AG08396 (cell line): Measurements from ENCODE around the gene H1-8.
"Not testable (repeated sequence)": the region's sequence is repeated elsewhere in the genome, so short reads cannot be mapped to it uniquely, and the experiment has no call there.

ENCODE experiments used
- DNase-seq: peaks from one replicate; pipeline ENCODE4 v3.0.0; 2012; ENCODE audit warnings: low spot score, mixed read lengths

Gene H1-8, protein sequence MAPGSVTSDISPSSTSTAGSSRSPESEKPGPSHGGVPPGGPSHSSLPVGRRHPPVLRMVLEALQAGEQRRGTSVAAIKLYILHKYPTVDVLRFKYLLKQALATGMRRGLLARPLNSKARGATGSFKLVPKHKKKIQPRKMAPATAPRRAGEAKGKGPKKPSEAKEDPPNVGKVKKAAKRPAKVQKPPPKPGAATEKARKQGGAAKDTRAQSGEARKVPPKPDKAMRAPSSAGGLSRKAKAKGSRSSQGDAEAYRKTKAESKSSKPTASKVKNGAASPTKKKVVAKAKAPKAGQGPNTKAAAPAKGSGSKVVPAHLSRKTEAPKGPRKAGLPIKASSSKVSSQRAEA

DNA sequence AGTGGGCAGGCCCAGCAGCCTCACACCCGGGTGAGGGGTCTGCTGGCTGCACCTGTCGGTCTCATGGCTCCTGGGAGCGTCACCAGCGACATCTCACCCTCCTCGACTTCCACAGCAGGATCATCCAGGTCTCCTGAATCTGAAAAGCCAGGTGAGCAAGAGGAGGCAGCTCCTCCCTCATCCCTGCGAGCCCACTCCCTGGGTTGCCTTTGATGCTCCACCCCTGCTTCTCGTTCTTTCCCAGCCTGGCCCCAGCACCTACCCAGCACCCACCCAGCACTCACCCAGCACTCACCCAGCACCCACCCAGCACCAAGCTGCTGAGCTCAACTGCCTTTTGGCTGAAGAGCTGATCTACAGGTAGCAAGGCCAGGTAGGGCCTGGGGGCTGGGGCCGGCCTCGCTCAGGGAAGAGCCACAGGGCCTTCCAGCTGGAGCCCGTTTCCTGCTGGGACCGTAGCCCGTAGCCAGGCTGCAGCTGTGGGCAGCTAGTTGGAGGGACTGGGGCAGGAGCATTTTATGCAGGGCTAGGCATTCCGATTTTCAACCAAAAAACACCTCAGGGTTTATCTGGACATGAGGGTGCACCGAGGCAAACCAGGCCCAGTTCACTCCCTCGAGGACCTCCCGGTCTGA, at the start of gene H1-8:
TSS of gene H1-8 (plus strand) at position 20 of the 635 bp plus-strand sequence. CDS start at position 64, 44 bp downstream.
- no peak for DNase-seq

GRCh38 chr3:129493206-129493605, 49.8 kb upstream of the H1-8 start:
- DNase-seq = no peak

GRCh38 chr3:129494499-129494898, 48.5 kb upstream of the H1-8 start:
- not testable (repeated sequence) for DNase-seq

GRCh38 chr3:129495006-129495639, 47.9 kb upstream of the H1-8 start:
- not testable (repeated sequence) for DNase-seq

DNA sequence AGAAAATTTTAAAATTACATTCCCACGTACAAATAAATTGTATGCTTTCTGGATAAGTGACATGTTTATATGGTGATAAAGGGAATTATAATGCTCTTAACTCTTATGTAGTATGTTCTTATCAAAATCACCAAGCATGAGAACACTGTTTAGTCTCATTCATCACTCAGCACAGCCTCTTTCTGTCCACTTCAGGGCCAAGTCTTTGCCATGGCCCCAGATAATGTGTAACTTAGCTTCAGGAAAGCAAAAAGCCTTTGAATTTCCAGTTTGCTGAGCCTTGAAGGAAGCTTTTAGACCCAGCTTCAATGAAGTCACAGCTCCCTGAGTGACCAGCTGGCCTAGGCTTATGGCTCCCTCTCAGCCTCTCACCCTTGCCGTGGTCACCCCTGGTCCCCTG, 45.1 kb upstream of the H1-8 start:
- not testable (repeated sequence) for DNase-seq

GRCh38 chr3:129498603-129499488, 44.1 kb upstream of the H1-8 start:
- DNase-seq = not testable (repeated sequence)

DNA sequence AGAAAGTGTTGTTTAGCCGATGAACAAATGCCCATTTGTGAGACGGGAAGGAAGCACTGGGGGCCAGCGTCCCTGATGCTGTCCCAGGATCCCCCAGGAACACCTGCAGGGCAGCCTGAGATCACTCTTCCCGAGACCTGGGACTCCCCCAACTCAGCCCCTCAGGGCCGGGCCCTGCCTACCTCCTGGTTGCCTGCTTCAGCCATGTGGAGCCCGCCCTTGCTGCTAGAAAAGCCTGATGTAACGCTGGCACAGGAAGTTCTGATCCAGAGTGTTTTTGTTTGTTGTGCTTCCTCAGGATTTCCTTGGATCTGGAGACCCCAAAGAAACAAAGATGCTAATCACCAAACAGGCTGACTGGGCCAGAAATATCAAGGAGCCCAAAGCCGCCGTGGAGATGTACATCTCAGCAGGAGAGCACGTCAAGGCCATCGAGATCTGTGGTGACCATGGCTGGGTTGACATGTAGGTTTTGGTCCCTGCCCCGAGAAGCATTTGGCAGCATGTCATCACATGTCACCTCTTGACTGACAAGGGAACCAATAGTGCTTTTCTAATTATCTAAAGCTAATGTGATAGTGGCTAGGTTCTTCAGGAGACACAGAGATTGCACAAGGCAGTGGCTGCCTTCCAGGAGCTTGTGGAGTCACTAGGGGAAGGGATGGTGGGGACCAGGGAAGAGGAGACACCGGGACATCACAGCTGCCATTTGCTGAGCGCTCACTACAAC, 43.2 kb upstream of the H1-8 start:
- not testable (repeated sequence) for DNase-seq

DNA sequence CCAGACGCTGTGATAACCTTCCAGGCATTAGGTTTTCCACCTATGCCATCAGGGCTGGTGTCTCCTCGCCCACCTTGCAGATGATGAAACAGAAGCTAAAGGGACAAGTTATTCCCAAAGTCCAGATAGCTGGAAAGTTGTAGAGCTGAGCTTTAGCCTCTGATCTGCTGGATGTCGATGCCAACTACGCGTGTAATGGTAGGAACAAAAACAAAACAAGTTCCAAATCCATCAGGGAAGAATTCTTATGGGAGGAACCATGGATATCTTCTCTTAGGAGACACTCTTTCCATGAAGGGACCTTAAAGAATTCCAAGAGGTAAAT, 42.7 kb upstream of the H1-8 start:
- DNase-seq = no peak

- DNase-seq = no peak
Measured at GRCh38 chr3:129501630-129502029, 41.3 kb upstream of the H1-8 start.

DNA sequence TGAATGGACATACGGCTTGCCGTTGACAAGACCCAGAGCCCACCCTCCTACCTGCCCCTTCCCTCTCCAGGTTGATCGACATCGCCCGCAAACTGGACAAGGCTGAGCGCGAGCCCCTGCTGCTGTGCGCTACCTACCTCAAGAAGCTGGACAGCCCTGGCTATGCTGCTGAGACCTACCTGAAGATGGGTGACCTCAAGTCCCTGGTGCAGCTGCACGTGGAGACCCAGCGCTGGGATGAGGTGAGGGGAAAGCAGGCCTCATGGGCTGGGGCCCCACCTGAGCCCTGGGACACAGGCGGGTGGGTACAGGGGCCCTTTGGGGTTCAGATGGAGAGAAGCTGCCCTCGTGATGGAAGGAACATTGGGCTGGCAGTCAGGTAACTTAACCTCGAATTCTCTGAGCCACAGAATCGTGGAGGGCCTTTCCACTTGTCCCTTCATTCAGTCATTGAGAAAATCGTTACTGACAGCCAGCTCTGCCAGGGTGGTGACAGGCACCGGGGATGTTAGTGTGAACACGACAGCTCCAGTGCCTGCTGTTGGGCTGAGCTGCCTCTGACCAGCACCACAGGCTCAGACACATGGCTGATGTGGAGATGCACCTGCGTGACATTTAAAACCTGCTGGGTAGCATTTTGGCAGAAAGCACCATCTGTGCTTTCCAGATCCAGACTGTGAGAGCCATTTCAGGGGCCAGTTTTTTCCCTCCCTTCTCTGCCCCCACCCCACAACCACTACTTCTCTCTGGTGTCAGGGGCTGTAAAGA, 40.1 kb upstream of the H1-8 start:
- DNase-seq = no peak

- DNase-seq = no peak
Measured at GRCh38 chr3:129503471-129504291, 39.3 kb upstream of the H1-8 start.

DNA sequence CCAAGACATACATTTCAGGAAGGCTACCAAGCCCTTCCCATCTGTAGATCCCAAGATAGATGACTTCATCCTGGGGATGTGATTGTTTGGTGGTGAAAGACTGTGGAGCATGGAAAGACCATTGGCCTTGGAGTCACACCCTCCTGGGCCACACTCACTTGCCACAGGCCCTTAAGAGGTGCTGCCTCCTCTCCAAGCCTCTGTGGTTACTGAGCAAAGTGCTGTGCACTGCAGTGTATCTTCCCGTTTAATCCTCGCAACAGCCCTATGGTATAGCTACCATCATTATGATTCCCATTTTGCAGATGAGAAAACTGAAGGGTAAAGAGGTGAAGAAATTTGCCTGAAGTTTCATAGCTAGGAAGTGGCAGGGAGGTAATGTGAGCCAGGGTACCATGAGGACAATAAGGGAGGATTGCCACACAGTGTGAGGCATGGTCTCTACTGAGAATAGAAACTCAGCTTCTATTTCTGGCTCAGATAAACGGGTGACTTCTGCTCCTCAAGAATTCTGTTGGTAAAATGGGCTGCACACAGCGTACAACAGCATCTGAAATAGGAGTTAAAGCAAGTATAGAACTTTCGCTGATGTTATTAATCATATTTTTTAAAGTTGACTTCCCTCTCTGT, 38.4 kb upstream of the H1-8 start:
- DNase-seq = no peak

DNA sequence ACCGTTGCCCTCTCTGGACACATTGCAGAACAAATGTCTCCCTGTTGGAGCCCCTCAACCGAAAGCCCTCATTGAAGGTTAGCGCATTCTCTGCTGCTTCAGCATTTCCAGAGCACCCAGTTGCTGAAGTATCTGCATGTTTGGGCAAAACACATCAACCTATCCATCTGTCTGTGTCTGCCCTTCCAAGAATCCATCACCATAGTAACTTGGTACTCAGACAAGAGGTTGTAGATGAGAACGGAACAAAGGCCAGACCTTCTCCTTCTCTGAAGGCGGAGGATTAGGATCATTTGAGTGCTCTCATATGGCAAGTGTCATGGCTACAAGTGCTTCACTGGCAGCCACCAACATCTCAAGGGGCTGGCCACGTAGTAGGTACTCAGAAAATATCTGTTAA, 37.6 kb upstream of the H1-8 start:
- no peak for DNase-seq

- DNase-seq = no peak
Measured at GRCh38 chr3:129506231-129506742, 36.7 kb upstream of the H1-8 start.

- DNase-seq = no peak
Measured at GRCh38 chr3:129507181-129507831, 35.7 kb upstream of the H1-8 start.

- no peak for DNase-seq
Measured at GRCh38 chr3:129512595-129512994, 30.4 kb upstream of the H1-8 start.

- DNase-seq = no peak
Measured at GRCh38 chr3:129513705-129514104, 29.3 kb upstream of the H1-8 start.

- no peak for DNase-seq
Measured at GRCh38 chr3:129514110-129514509, 28.9 kb upstream of the H1-8 start.

DNA sequence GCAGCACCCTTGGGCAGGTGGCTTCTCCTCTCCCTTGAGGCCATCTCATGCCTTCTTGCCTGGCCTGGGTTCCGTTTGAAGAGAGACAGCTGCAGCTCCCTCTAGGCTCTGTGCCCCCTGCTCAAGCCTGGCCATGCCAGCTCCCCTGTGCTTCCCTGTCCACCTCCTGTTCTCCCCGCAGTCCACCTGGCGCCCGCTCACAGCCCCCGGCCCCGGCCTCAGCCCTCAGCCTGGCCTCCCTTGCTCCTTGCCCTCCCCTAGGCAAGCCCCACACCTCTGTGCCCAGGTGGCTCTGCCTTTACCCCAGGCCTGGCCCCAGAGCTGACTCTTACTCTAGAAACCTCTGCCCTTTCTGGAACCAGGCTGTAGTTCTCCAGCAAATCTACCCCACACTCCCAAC, 28.4 kb upstream of the H1-8 start:
- no peak for DNase-seq
